H1 (cell line): Measurements from ENCODE around the gene EGFLAM.

ENCODE experiments used
- ATF3 ChIP-seq: IDR thresholded peaks from 2 replicates; pipeline ENCODE4 v1.6.1; 2011; ENCODE audit warnings: low read depth, mild to moderate bottlenecking, low read length; ENCODE audit not compliant: insufficient read depth
- CEBPB ChIP-seq: IDR thresholded peaks from 2 replicates; pipeline ENCODE4 v1.6.1; 2012; ENCODE audit warnings: low read depth, low read length
- CHD1 ChIP-seq: IDR thresholded peaks from 2 replicates; pipeline ENCODE4 v1.6.1; 2012; ENCODE audit warnings: low read depth, low read length, improper control_type of control experiment
- CHD2 ChIP-seq: IDR thresholded peaks from 2 replicates; pipeline ENCODE4 v1.6.1; 2012; ENCODE audit warnings: low read length, improper control_type of control experiment
- CTCF ChIP-seq, 3 experiments: IDR thresholded peaks; 1 replicate in 2 of 3; 2 replicates in 1 of 3; pipeline versions ENCODE4 v1.5.1 to v1.6.1; 2011; ENCODE audit warnings: low read length in 3 of 3, mild to moderate bottlenecking in 3 of 3, inconsistent platforms in 2 of 3, low read depth in 1 of 3, moderate library complexity in 1 of 3; ENCODE audit not compliant: insufficient read depth in 1 of 3; ENCODE audit errors: control extremely low read depth in 1 of 3
- EGR1 ChIP-seq: IDR thresholded peaks from 2 replicates; pipeline ENCODE4 v1.6.1; 2011; ENCODE audit warnings: low read depth, low read length, borderline replicate concordance
- JUN ChIP-seq: IDR thresholded peaks from 2 replicates; pipeline ENCODE4 v1.6.1; 2011; ENCODE audit warnings: low read depth, mild to moderate bottlenecking, improper control_type of control experiment, low read length
- POLR2A ChIP-seq, 2 experiments: IDR thresholded peaks; 1 replicate in 1 of 2; 2 replicates in 1 of 2; pipeline ENCODE4 v1.6.1; 2011; ENCODE audit warnings: low read depth in 2 of 2, low read length in 2 of 2, mild to moderate bottlenecking in 2 of 2; ENCODE audit errors: control extremely low read depth in 1 of 2
- RNF2 ChIP-seq: fragments of 200-900, 300-1000 bp; sonication (generic); IDR thresholded peaks from 2 replicates; pipeline ENCODE4 v1.7.1; 2016; ENCODE audit warnings: borderline replicate concordance, low read depth, mild to moderate bottlenecking, antibody characterized with exemption, low read length; ENCODE audit not compliant: poor library complexity, severe bottlenecking; ENCODE audit errors: missing control alignments
- TAF1 ChIP-seq: IDR thresholded peaks from 2 replicates; pipeline ENCODE4 v1.6.1; 2011; ENCODE audit warnings: mild to moderate bottlenecking, low read depth, low read length
- YY1 ChIP-seq: IDR thresholded peaks from 2 replicates; pipeline ENCODE4 v1.6.1; 2011; ENCODE audit warnings: low read depth, mild to moderate bottlenecking, low read length
- ZNF274 ChIP-seq: IDR thresholded peaks from 2 replicates; pipeline ENCODE4 v1.7.0; 2012; ENCODE audit warnings: low read length, borderline replicate concordance; ENCODE audit errors: extremely low read depth

- TF ChIP-seq ZNF274 (no peak), EGR1 (no peak), CEBPB (no peak), CTCF (IDR thresholded peaks at IDR 0.05; ENCODE audit: control extremely low read depth in 1 of 3, insufficient read depth in 1 of 3, low read depth in 1 of 3, low read length in 3 of 3) (no peak), JUN (no peak), CHD1 (no peak), YY1 (no peak), ATF3 (no peak), TAF1 (no peak), RNF2 (no peak), CHD2 (no peak), POLR2A (IDR thresholded peaks at IDR 0.05; ENCODE audit: control extremely low read depth in 1 of 2, low read depth in 2 of 2, low read length in 2 of 2) (no peak)
Measured at GRCh38 chr5:38347896-38348295, 89.5 kb downstream of the EGFLAM start.
